Adipocyte (in vitro differentiated cells): Measurements from ENCODE around the gene AGBL4.

Experiments used
- DNase-seq: peaks from one replicate; pipeline ENCODE4 v3.0.0-alpha.2; 2015; ENCODE audit warnings: low read depth
- H3K27me3 ChIP-seq: replicated peaks from 2 replicates; pipeline ENCODE4 v1.7.0; 2013; ENCODE audit warnings: mild to moderate bottlenecking, low read length, moderate library complexity; ENCODE audit not compliant: control insufficient read depth, insufficient read depth
- H3K36me3 ChIP-seq: 2 replicates; pipeline ENCODE4 v1.7.0; 2013; ENCODE audit warnings: low read length, mild to moderate bottlenecking, moderate library complexity; ENCODE audit not compliant: control insufficient read depth, insufficient read depth, severe bottlenecking
- H3K4me1 ChIP-seq: 2 replicates; pipeline ENCODE4 v1.7.0; 2013; ENCODE audit warnings: mild to moderate bottlenecking, low read length, moderate library complexity; ENCODE audit not compliant: control insufficient read depth, insufficient read depth
- H3K4me3 ChIP-seq: 2 replicates; pipeline ENCODE4 v1.7.0; 2013; ENCODE audit warnings: mild to moderate bottlenecking, low read length, moderate library complexity
- H3K9ac ChIP-seq: 2 replicates; pipeline ENCODE4 v1.7.0; 2013; ENCODE audit warnings: mild to moderate bottlenecking, low read length, moderate library complexity
- H3K9me3 ChIP-seq: 2 replicates; pipeline ENCODE4 v1.7.0; 2013; ENCODE audit warnings: mild to moderate bottlenecking, low read length, moderate library complexity; ENCODE audit not compliant: control insufficient read depth

AGBL4 gene

GRCh38 chr1:48967318-48967717 is 1056.4 kb downstream of the AGBL4 start:
- DNase-seq = no peak
- Histone ChIP-seq H3K36me3 (no peaks in the 10 kb centered on the region), H3K9ac (no peak overlapping the region), H3K4me1 (peaks cover 14% of the 10 kb centered on the region), H3K9me3 (no peaks in the 10 kb centered on the region), H3K4me3 (no peak overlapping the region), H3K27me3 (no peaks in the 10 kb centered on the region)

- Histone ChIP-seq H3K27me3 (no peaks in the 10 kb centered on the region), H3K9me3 (no peaks in the 10 kb centered on the region), H3K4me1 (peaks cover 14% of the 10 kb centered on the region), H3K9ac (no peak overlapping the region), H3K4me3 (no peak overlapping the region), H3K36me3 (no peaks in the 10 kb centered on the region)
- peak; percentile 36 for DNase-seq
These were observed 1057.2 kb downstream of the AGBL4 start for GRCh38 chr1:48966583-48966982.

GRCh38 chr1:48960320-48960719 is 1063.4 kb downstream of the AGBL4 start:
- DNase-seq = no peak
- no peaks in the 10 kb centered on the region for H3K9me3 ChIP-seq
- no peak overlapping the region for H3K4me3 ChIP-seq
- no peak overlapping the region for H3K9ac ChIP-seq
- H3K27me3 ChIP-seq = no peaks in the 10 kb centered on the region
- no peaks in the 10 kb centered on the region for H3K36me3 ChIP-seq
- no peaks in the 10 kb centered on the region for H3K4me1 ChIP-seq

GRCh38 chr1:48955774-48956173 is 1068.0 kb downstream of the AGBL4 start:
- H3K27me3 ChIP-seq = no peaks in the 10 kb centered on the region
- DNase-seq = no peak
- no peak overlapping the region for H3K9ac ChIP-seq
- H3K9me3 ChIP-seq = no peaks in the 10 kb centered on the region
- no peaks in the 10 kb centered on the region for H3K4me1 ChIP-seq
- no peak overlapping the region for H3K4me3 ChIP-seq
- H3K36me3 ChIP-seq = no peaks in the 10 kb centered on the region

GRCh38 chr1:48953617-48954016 is 1070.1 kb downstream of the AGBL4 start:
- DNase-seq = no peak
- Histone ChIP-seq H3K4me3 (no peak overlapping the region), H3K4me1 (no peaks in the 10 kb centered on the region), H3K9ac (no peak overlapping the region), H3K9me3 (no peaks in the 10 kb centered on the region), H3K27me3 (no peaks in the 10 kb centered on the region), H3K36me3 (no peaks in the 10 kb centered on the region)

GRCh38 chr1:48948562-48948961 is 1075.2 kb downstream of the AGBL4 start:
- H3K9me3 ChIP-seq = no peaks in the 10 kb centered on the region
- no peak overlapping the region for H3K4me3 ChIP-seq
- H3K4me1 ChIP-seq = peaks cover 13% of the 10 kb centered on the region
- no peak overlapping the region for H3K9ac ChIP-seq
- no peaks in the 10 kb centered on the region for H3K36me3 ChIP-seq
- DNase-seq = no peak
- no peaks in the 10 kb centered on the region for H3K27me3 ChIP-seq

- DNase-seq = peak; percentile 20
- H3K4me3 ChIP-seq = no peak overlapping the region
- H3K27me3 ChIP-seq = no peaks in the 10 kb centered on the region
- peaks cover 18% of the 10 kb centered on the region for H3K4me1 ChIP-seq
- H3K9me3 ChIP-seq = no peaks in the 10 kb centered on the region
- no peak overlapping the region for H3K9ac ChIP-seq
- H3K36me3 ChIP-seq = no peaks in the 10 kb centered on the region
These were observed 1075.8 kb downstream of the AGBL4 start for GRCh38 chr1:48947761-48948537.

- DNase-seq = no peak
- H3K27me3 ChIP-seq = no peaks in the 10 kb centered on the region
- H3K9ac ChIP-seq = no peak overlapping the region
- no peaks in the 10 kb centered on the region for H3K9me3 ChIP-seq
- H3K4me1 ChIP-seq = peaks cover 18% of the 10 kb centered on the region
- no peak overlapping the region for H3K4me3 ChIP-seq
- H3K36me3 ChIP-seq = no peaks in the 10 kb centered on the region
These were observed 1077.7 kb downstream of the AGBL4 start for GRCh38 chr1:48946070-48946469.

- no peak overlapping the region for H3K9ac ChIP-seq
- no peaks in the 10 kb centered on the region for H3K27me3 ChIP-seq
- no peak overlapping the region for H3K4me3 ChIP-seq
- H3K9me3 ChIP-seq = no peaks in the 10 kb centered on the region
- H3K4me1 ChIP-seq = peaks cover 18% of the 10 kb centered on the region
- no peak for DNase-seq
- H3K36me3 ChIP-seq = no peaks in the 10 kb centered on the region
These were observed 1078.9 kb downstream of the AGBL4 start for GRCh38 chr1:48944811-48945210.

- Histone ChIP-seq H3K4me1 (peaks cover 18% of the 10 kb centered on the region), H3K9me3 (no peaks in the 10 kb centered on the region), H3K27me3 (no peaks in the 10 kb centered on the region), H3K4me3 (no peak overlapping the region), H3K9ac (no peak overlapping the region), H3K36me3 (no peaks in the 10 kb centered on the region)
- DNase-seq = no peak
These were observed 1079.9 kb downstream of the AGBL4 start for GRCh38 chr1:48943826-48944225.

GRCh38 chr1:48943393-48943792 is 1080.4 kb downstream of the AGBL4 start:
- H3K4me1 ChIP-seq = peaks cover 17% of the 10 kb centered on the region
- H3K27me3 ChIP-seq = no peaks in the 10 kb centered on the region
- peak; percentile 36 for DNase-seq
- H3K4me3 ChIP-seq = no peak overlapping the region
- H3K9me3 ChIP-seq = no peaks in the 10 kb centered on the region
- no peak overlapping the region for H3K9ac ChIP-seq
- H3K36me3 ChIP-seq = no peaks in the 10 kb centered on the region
